PC-9 (cell line): ENCODE data around the gene TSPAN17.

Experiments used
- CTCF ChIP-seq: fragments of 200-600 bp; sonication (generic); conservative IDR thresholded peaks from 2 replicates; pipeline ENCODE4 v1.6.1; 2017; ENCODE audit warnings: mixed run types, antibody characterized with exemption, mild to moderate bottlenecking, moderate library complexity
- EZH2 ChIP-seq: fragments of 200-600 bp; sonication (generic); IDR thresholded peaks from 2 replicates; pipeline ENCODE4 v1.8.0; 2017; ENCODE audit warnings: antibody characterized with exemption, low read depth

DNA sequence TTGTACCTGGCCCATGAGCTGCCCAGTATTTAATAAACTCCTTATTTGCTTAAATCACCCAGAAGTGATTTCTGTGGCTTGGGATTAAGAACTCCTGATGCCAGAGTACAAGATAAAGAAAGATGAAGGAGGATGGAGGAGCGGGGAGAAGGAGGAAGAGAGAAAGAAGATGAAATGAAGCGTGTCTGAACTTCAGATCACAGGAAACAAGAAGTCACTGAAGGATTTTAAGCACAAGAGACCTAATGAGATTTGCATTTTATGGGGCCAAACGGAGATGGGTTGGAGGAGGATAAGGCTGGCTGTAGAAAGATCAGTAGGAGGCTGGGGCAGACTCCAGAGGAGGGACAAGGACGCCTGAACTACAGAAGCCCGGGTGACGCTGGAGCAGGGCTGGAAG, 13.7 kb upstream of the TSPAN17 start:
- TF ChIP-seq CTCF (no peak), EZH2 (no peak)
